ENCODE data around the gene FABP7.

GRCh38 chr6:122829456-122829855 lies 49.9 kb downstream of the FABP7 start:
- TF ChIP-seq POLR2A (IDR thresholded peaks at IDR 0.05; ENCODE audit: low read depth, low read length) (no peak), POLR2AphosphoS5 (IDR thresholded peaks at IDR 0.05; ENCODE audit: low read depth, low read length) (no peak), TAF1 (IDR thresholded peaks at IDR 0.05; ENCODE audit: borderline replicate concordance, low read depth, low read length) (no peak)
